Neural cell (in vitro differentiated cells): Measurements from ENCODE around the gene SCUBE2. TPM values are rescaled to one million over a fixed set of nuclear protein-coding genes. Genes with fewer than 3 reads are reported as not detected.

ENCODE experiments used
- H2AFZ ChIP-seq: fragments of 200-600, 300-800 bp; sonication (generic), shearing (Covaris generic); 2 replicates; pipeline ENCODE4 v1.6.0; 2014; ENCODE audit warnings: low read depth, mild to moderate bottlenecking, antibody characterized with exemption, low read length, moderate library complexity
- H3F3A ChIP-seq: fragments of 200-600 bp; shearing (Covaris generic); 2 replicates; pipeline ENCODE4 v1.6.1; 2016; ENCODE audit warnings: mild to moderate bottlenecking, moderate library complexity, mixed read lengths, antibody characterized with exemption, low read length; ENCODE audit not compliant: insufficient read depth, poor library complexity, severe bottlenecking
- H3K27ac ChIP-seq: fragments of 200-600, 300-800 bp; sonication (generic), shearing (Covaris generic); 2 replicates; pipeline ENCODE4 v1.5.1; 2014; ENCODE audit warnings: mild to moderate bottlenecking, low read length, moderate library complexity
- H3K27me3 ChIP-seq: fragments of 300-800, 200-600 bp; sonication (generic), shearing (Covaris generic); 2 replicates; pipeline ENCODE4 v1.6.0; 2014; ENCODE audit warnings: mild to moderate bottlenecking, low read depth, low read length, moderate library complexity; ENCODE audit not compliant: insufficient read depth
- H3K36me3 ChIP-seq: fragments of 300-800, 200-600 bp; sonication (generic), shearing (Covaris generic); 2 replicates; pipeline ENCODE4 v1.5.1; 2014; ENCODE audit warnings: mild to moderate bottlenecking, antibody characterized with exemption, low read length, moderate library complexity; ENCODE audit not compliant: insufficient read depth
- H3K4me2 ChIP-seq: fragments of 300-800, 200-600 bp; sonication (generic), shearing (Covaris generic); 2 replicates; pipeline ENCODE4 v1.6.0; 2014; ENCODE audit warnings: mild to moderate bottlenecking, low read length
- H3K4me3 ChIP-seq: fragments of 300-800, 200-600 bp; sonication (generic), shearing (Covaris generic); 2 replicates; pipeline ENCODE4 v1.5.1; 2014; ENCODE audit warnings: mild to moderate bottlenecking, low read length, moderate library complexity
- H3K79me2 ChIP-seq: fragments of 200-600 bp; shearing (Covaris generic); replicated peaks from 2 replicates; pipeline ENCODE4 v1.6.0; 2014; ENCODE audit warnings: mild to moderate bottlenecking, low read length, moderate library complexity; ENCODE audit not compliant: insufficient read depth
- H3K9ac ChIP-seq: fragments of 300-800, 200-600 bp; sonication (generic), shearing (Covaris generic); 2 replicates; pipeline ENCODE4 v1.6.1; 2016; ENCODE audit warnings: mild to moderate bottlenecking, low read length, mixed read lengths
- H3K9me2 ChIP-seq: fragments of 200-600 bp; shearing (Covaris generic); 2 replicates; pipeline ENCODE4 v1.6.1; 2016; ENCODE audit warnings: mild to moderate bottlenecking, low read length, mixed read lengths; ENCODE audit not compliant: insufficient read depth
- H3K9me3 ChIP-seq: fragments of 200-600, 300-800 bp; sonication (generic), shearing (Covaris generic); 2 replicates; pipeline ENCODE4 v1.6.1; 2016; ENCODE audit warnings: mild to moderate bottlenecking, mixed run types, low read length, moderate library complexity, mixed read lengths
- H4K20me1 ChIP-seq: fragments of 200-600 bp; shearing (Covaris generic); 2 replicates; pipeline ENCODE4 v1.6.1; 2016; ENCODE audit warnings: mild to moderate bottlenecking, mixed run types; ENCODE audit not compliant: insufficient read depth
- EP300 ChIP-seq: fragments of 450-650 bp; conservative IDR thresholded peaks from 2 replicates; pipeline ENCODE4 v1.6.1; 2014; ENCODE audit warnings: antibody characterized with exemption, mild to moderate bottlenecking, moderate library complexity; ENCODE audit not compliant: poor library complexity, severe bottlenecking
- EZH2 ChIP-seq: fragments of 200-600, 300-800 bp; shearing (Covaris generic), sonication (generic); IDR thresholded peaks from 2 replicates; pipeline ENCODE4 v1.6.1; 2014; ENCODE audit warnings: antibody characterized with exemption, low read length, borderline replicate concordance, mild to moderate bottlenecking; ENCODE audit not compliant: insufficient read depth, poor library complexity, severe bottlenecking
- MXI1 ChIP-seq: fragments of 450-650 bp; conservative IDR thresholded peaks from 2 replicates; pipeline ENCODE4 v1.6.1; 2014; ENCODE audit warnings: antibody characterized with exemption, mild to moderate bottlenecking; ENCODE audit not compliant: poor library complexity, severe bottlenecking
- POLR2AphosphoS5 ChIP-seq: IDR thresholded peaks from 2 replicates; pipeline ENCODE4 v1.6.1; 2012
- RAD21 ChIP-seq: fragments of 450-650 bp; conservative IDR thresholded peaks from 2 replicates; pipeline ENCODE4 v1.6.1; 2014; ENCODE audit warnings: antibody characterized with exemption, mild to moderate bottlenecking, moderate library complexity
- REST ChIP-seq: IDR thresholded peaks from 2 replicates; pipeline ENCODE4 v1.6.1; 2012; ENCODE audit warnings: borderline replicate concordance
- SMC3 ChIP-seq: fragments of 450-650 bp; conservative IDR thresholded peaks from 2 replicates; pipeline ENCODE4 v1.6.1; 2014; ENCODE audit warnings: antibody characterized with exemption, mild to moderate bottlenecking, moderate library complexity; ENCODE audit not compliant: poor library complexity
- TAF1 ChIP-seq: IDR thresholded peaks from 2 replicates; pipeline ENCODE4 v1.6.1; 2012; ENCODE audit warnings: low read depth
- polyA plus RNA-seq: library from polyadenylated mRNA; depleted of rRNA; stranded (reverse); fragments of >200 nt; gene quantifications from 2 replicates; pipeline ENCODE4 v1.2.3, GENCODE V29; 2014
- TF ChIP-seq, protein P1 (sequence below): fragments of 450-650 bp; IDR thresholded peaks from 2 replicates; pipeline ENCODE4 v1.5.1; 2014; ENCODE audit warnings: antibody characterized with exemption, mild to moderate bottlenecking, moderate library complexity; ENCODE audit not compliant: poor library complexity, severe bottlenecking

SCUBE2 gene
- polyA plus RNA-seq, 1 donor from 2014 or later: 2.6 TPM

GRCh38 chr11:9139628-9140357, 48.4 kb upstream of the SCUBE2 start:
- no peak overlapping the region for H2AFZ ChIP-seq
- H3K4me3 ChIP-seq: no peak overlapping the region
- no peak overlapping the region for H3K9ac ChIP-seq
- H3K27me3 ChIP-seq: no peaks in the 10 kb centered on the region
- H3K79me2 ChIP-seq: no peaks in the 10 kb centered on the region
- H3K4me2 ChIP-seq: no peak overlapping the region
- H3K36me3 ChIP-seq: peaks cover 14% of the 10 kb centered on the region
- H4K20me1 ChIP-seq: no peaks in the 10 kb centered on the region
- H3K9me2 ChIP-seq: no peaks in the 10 kb centered on the region
- H3K9me3 ChIP-seq: no peaks in the 10 kb centered on the region
- H3F3A ChIP-seq: no peaks in the 10 kb centered on the region
- TF ChIP-seq SMC3 (no peak), MXI1 (no peak), EP300 (no peak), RAD21 (no peak), TAF1 (no peak), POLR2AphosphoS5 (no peak), REST (no peak), EZH2 (no peak)
- TF ChIP-seq, protein P1, sequence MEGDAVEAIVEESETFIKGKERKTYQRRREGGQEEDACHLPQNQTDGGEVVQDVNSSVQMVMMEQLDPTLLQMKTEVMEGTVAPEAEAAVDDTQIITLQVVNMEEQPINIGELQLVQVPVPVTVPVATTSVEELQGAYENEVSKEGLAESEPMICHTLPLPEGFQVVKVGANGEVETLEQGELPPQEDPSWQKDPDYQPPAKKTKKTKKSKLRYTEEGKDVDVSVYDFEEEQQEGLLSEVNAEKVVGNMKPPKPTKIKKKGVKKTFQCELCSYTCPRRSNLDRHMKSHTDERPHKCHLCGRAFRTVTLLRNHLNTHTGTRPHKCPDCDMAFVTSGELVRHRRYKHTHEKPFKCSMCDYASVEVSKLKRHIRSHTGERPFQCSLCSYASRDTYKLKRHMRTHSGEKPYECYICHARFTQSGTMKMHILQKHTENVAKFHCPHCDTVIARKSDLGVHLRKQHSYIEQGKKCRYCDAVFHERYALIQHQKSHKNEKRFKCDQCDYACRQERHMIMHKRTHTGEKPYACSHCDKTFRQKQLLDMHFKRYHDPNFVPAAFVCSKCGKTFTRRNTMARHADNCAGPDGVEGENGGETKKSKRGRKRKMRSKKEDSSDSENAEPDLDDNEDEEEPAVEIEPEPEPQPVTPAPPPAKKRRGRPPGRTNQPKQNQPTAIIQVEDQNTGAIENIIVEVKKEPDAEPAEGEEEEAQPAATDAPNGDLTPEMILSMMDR: no peak
- no peak overlapping the region for H3K27ac ChIP-seq

- no peak overlapping the region for H3K27ac ChIP-seq
- no peaks in the 10 kb centered on the region for H4K20me1 ChIP-seq
- peaks cover 14% of the 10 kb centered on the region for H3K36me3 ChIP-seq
- H3K9ac ChIP-seq: no peak overlapping the region
- H3K79me2 ChIP-seq: no peaks in the 10 kb centered on the region
- TF ChIP-seq MXI1 (no peak), EZH2 (no peak), EP300 (no peak), REST (no peak), POLR2AphosphoS5 (no peak), TAF1 (no peak), SMC3 (no peak), RAD21 (no peak)
- TF ChIP-seq, protein P1: no peak
- H3F3A ChIP-seq: no peaks in the 10 kb centered on the region
- H3K9me2 ChIP-seq: no peaks in the 10 kb centered on the region
- no peak overlapping the region for H2AFZ ChIP-seq
- H3K4me2 ChIP-seq: no peak overlapping the region
- H3K9me3 ChIP-seq: no peaks in the 10 kb centered on the region
- no peak overlapping the region for H3K4me3 ChIP-seq
- H3K27me3 ChIP-seq: no peaks in the 10 kb centered on the region
Observed at GRCh38 chr11:9138612-9139579, 47.5 kb upstream of the SCUBE2 start.
